ENCODE measurements around the gene OR2T34. TPM values are rescaled to one million over a fixed set of nuclear protein-coding genes. Genes with fewer than 3 reads are reported as not detected.

Gene OR2T34
- total and polyA plus RNA-seq, 4 donors, result not detected

DNA sequence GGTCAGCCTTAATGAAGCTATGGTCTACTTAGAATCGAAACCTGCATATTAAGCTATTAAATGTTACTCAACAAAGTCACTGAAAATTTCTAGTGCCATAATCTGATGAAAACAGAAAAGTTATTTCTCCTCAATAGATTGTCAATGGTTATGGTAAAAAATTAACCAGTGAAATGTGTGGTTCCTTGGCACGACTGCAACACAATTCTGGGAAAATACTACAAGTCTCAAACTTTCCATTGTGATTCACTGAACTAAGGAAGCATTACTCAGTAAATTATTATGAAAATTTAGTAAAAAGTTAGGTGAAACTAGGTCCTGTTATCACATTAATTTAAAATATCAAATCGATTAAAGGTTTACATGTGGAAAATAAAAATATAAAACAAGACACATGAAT lies 35.7 kb upstream of the OR2T34 start:
- Histone ChIP-seq H3K4me1 (ENCODE audit: control insufficient read depth in 4 of 4, insufficient read depth in 4 of 4, low read length in 3 of 4) (no peaks in the 10 kb centered on the region), H3K9ac (ENCODE audit: low read depth in 1 of 2, low read length in 2 of 2) (no peak overlapping the region), H3K36me3 (ENCODE audit: control insufficient read depth in 4 of 4, insufficient read depth in 3 of 4, low read depth in 1 of 4, low read length in 3 of 4) (no peaks in the 10 kb centered on the region), H3K9me3 (ENCODE audit: control insufficient read depth in 4 of 4, low read length in 3 of 4) (no peaks in the 10 kb centered on the region), H3K4me3 (ENCODE audit: low read depth in 1 of 3, low read length in 3 of 3) (no peak overlapping the region), H3K27ac (ENCODE audit: low read depth in 1 of 2, low read length in 2 of 2) (no peak overlapping the region), H3K27me3 (ENCODE audit: control insufficient read depth in 4 of 4, insufficient read depth in 4 of 4, low read length in 3 of 4) (peaks cover 0 to 2% (median 0%) of the 10 kb centered on the region in 4 donors)
- no peak for DNase-seq (ENCODE audit: low spot score)
- WGBS, result 33% methylated on average over 3 of the region's 3 CpGs
- TF ChIP-seq, protein P1, sequence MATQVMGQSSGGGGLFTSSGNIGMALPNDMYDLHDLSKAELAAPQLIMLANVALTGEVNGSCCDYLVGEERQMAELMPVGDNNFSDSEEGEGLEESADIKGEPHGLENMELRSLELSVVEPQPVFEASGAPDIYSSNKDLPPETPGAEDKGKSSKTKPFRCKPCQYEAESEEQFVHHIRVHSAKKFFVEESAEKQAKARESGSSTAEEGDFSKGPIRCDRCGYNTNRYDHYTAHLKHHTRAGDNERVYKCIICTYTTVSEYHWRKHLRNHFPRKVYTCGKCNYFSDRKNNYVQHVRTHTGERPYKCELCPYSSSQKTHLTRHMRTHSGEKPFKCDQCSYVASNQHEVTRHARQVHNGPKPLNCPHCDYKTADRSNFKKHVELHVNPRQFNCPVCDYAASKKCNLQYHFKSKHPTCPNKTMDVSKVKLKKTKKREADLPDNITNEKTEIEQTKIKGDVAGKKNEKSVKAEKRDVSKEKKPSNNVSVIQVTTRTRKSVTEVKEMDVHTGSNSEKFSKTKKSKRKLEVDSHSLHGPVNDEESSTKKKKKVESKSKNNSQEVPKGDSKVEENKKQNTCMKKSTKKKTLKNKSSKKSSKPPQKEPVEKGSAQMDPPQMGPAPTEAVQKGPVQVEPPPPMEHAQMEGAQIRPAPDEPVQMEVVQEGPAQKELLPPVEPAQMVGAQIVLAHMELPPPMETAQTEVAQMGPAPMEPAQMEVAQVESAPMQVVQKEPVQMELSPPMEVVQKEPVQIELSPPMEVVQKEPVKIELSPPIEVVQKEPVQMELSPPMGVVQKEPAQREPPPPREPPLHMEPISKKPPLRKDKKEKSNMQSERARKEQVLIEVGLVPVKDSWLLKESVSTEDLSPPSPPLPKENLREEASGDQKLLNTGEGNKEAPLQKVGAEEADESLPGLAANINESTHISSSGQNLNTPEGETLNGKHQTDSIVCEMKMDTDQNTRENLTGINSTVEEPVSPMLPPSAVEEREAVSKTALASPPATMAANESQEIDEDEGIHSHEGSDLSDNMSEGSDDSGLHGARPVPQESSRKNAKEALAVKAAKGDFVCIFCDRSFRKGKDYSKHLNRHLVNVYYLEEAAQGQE (IDR thresholded peaks at IDR 0.05), result no peak
- TF ChIP-seq TAF1 (conservative IDR thresholded peaks at IDR 0.05), result no peak
- TF ChIP-seq, protein P2, sequence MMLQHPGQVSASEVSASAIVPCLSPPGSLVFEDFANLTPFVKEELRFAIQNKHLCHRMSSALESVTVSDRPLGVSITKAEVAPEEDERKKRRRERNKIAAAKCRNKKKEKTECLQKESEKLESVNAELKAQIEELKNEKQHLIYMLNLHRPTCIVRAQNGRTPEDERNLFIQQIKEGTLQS (IDR thresholded peaks at IDR 0.05), result no peak
- TF ChIP-seq FOXA1 (IDR thresholded peaks at IDR 0.05), result no peak
- no peak for TF ChIP-seq EGR1 (IDR thresholded peaks at IDR 0.05; ENCODE audit: low read depth in 2 of 2)
- no peak for TF ChIP-seq YY1 (IDR thresholded peaks at IDR 0.05)
- TF ChIP-seq, protein P3, sequence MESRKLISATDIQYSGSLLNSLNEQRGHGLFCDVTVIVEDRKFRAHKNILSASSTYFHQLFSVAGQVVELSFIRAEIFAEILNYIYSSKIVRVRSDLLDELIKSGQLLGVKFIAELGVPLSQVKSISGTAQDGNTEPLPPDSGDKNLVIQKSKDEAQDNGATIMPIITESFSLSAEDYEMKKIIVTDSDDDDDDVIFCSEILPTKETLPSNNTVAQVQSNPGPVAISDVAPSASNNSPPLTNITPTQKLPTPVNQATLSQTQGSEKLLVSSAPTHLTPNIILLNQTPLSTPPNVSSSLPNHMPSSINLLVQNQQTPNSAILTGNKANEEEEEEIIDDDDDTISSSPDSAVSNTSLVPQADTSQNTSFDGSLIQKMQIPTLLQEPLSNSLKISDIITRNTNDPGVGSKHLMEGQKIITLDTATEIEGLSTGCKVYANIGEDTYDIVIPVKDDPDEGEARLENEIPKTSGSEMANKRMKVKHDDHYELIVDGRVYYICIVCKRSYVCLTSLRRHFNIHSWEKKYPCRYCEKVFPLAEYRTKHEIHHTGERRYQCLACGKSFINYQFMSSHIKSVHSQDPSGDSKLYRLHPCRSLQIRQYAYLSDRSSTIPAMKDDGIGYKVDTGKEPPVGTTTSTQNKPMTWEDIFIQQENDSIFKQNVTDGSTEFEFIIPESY (IDR thresholded peaks at IDR 0.05), result no peak
- TF ChIP-seq NR2F2 (IDR thresholded peaks at IDR 0.05), result no peak
- no peak for TF ChIP-seq RAD21 (IDR thresholded peaks at IDR 0.05)
- TF ChIP-seq JUND (IDR thresholded peaks at IDR 0.05), result no peak
- TF ChIP-seq FOXA2 (IDR thresholded peaks at IDR 0.05), result no peak
- TF ChIP-seq RXRA (IDR thresholded peaks at IDR 0.05), result no peak
- TF ChIP-seq, protein P4, sequence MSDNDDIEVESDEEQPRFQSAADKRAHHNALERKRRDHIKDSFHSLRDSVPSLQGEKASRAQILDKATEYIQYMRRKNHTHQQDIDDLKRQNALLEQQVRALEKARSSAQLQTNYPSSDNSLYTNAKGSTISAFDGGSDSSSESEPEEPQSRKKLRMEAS (IDR thresholded peaks at IDR 0.05), result no peak
- TF ChIP-seq HNF4A (conservative IDR thresholded peaks at IDR 0.05), result no peak
- TF ChIP-seq GABPA (IDR thresholded peaks at IDR 0.05 in 1 of 2, conservative IDR thresholded peaks at IDR 0.05 in 1 of 2), result no peak
- TF ChIP-seq, protein P5, sequence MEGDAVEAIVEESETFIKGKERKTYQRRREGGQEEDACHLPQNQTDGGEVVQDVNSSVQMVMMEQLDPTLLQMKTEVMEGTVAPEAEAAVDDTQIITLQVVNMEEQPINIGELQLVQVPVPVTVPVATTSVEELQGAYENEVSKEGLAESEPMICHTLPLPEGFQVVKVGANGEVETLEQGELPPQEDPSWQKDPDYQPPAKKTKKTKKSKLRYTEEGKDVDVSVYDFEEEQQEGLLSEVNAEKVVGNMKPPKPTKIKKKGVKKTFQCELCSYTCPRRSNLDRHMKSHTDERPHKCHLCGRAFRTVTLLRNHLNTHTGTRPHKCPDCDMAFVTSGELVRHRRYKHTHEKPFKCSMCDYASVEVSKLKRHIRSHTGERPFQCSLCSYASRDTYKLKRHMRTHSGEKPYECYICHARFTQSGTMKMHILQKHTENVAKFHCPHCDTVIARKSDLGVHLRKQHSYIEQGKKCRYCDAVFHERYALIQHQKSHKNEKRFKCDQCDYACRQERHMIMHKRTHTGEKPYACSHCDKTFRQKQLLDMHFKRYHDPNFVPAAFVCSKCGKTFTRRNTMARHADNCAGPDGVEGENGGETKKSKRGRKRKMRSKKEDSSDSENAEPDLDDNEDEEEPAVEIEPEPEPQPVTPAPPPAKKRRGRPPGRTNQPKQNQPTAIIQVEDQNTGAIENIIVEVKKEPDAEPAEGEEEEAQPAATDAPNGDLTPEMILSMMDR (IDR thresholded peaks at IDR 0.05; ENCODE audit: low read depth, low read length, missing input control), result no peak
- no peak for TF ChIP-seq HNF4G (IDR thresholded peaks at IDR 0.05)
- no peak for TF ChIP-seq SP1 (IDR thresholded peaks at IDR 0.05)
